GM18498 (cell line): Measurements from ENCODE around the gene COL4A2.
A peak's percentile ranks its signal among the peaks of the same experiment; 100 is the strongest.
"Not testable (repeated sequence)": the region's sequence is repeated elsewhere in the genome, so short reads cannot be mapped to it uniquely, and the experiment has no call there.

Source experiments
- ATAC-seq: cut with Tn5 transposase; IDR thresholded peaks from one replicate; pipeline ENCODE4 v1.9.1; 2021; ENCODE audit warnings: mild to moderate bottlenecking, moderate library complexity; ENCODE audit not compliant: unreplicated experiment

The COL4A2 gene

DNA sequence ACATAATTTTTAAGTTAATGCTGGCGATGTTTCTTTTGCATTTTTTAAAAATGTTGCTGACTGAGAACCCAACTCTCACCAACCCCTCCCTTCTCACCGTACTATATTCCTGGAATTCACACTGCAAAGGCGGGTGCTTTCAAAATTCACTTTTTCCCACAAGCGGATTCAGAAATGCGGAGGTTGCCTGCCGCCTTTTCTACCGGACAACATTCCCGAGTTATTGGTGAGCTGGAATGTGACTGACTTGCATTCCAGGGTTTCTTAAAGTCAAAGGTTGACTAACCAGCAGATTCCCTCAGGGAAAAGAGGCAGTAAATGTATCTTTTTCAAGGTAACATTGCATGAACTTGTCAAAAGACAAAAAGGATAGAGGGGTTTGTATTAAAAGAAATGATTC, 141.1 kb downstream of the COL4A2 start:
- ATAC-seq: no peak

DNA sequence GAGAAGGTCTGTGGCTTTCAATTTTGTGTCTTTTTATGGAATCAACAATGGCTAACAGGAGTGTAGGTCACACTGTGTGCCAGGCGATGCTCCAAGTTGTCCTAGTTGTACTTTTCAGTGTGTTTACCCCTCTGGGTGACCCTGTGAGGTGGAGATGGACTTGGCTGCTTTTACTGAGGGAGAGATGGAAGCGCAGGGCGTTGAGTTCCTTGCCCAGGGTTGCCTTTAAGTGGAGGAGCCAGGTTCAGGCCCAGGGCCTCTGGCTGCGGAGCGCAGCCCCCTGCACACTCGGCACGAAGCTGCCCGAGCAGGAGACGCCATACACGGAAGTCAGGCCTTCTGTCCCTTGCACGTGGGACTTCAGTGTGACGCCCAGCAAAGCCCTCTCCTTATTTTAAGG, 141.6 kb downstream of the COL4A2 start:
- ATAC-seq: no peak

DNA sequence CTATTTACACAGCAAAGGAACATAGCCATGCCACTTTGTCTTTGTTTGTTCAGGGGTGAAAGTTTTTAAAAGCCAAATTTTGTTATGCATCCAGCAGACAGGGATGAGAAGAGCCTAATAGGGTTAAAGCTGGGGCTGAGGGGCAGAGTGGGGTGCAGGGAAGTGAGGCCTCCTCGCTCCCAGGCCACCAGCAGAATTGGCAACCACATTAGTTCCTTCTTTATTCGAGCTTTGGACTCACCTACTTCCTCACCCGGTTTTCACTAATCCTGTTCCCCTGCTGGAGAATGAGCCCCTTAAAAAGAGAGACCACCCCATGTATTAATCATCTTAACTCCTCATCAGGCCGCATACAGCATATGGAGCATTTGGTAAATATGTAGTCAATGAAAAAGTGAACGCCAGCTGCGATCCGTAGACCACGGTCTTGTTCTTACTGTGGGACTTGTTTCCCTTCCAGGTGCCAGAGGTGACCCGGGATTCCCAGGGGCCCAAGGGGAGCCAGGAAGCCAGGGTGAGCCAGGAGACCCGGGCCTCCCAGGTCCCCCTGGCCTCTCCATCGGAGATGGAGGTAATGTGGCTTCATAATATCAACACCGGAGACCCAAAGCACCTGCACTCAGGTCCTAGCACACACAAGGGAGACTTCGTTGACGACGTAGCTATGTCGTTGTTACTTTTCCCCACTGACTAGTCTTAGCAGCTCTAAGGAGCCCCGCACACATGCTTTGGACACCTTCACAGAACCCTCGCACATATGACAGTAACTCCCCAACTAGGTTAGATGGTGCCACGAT, 142.3 kb downstream of the COL4A2 start:
- ATAC-seq: no peak

DNA sequence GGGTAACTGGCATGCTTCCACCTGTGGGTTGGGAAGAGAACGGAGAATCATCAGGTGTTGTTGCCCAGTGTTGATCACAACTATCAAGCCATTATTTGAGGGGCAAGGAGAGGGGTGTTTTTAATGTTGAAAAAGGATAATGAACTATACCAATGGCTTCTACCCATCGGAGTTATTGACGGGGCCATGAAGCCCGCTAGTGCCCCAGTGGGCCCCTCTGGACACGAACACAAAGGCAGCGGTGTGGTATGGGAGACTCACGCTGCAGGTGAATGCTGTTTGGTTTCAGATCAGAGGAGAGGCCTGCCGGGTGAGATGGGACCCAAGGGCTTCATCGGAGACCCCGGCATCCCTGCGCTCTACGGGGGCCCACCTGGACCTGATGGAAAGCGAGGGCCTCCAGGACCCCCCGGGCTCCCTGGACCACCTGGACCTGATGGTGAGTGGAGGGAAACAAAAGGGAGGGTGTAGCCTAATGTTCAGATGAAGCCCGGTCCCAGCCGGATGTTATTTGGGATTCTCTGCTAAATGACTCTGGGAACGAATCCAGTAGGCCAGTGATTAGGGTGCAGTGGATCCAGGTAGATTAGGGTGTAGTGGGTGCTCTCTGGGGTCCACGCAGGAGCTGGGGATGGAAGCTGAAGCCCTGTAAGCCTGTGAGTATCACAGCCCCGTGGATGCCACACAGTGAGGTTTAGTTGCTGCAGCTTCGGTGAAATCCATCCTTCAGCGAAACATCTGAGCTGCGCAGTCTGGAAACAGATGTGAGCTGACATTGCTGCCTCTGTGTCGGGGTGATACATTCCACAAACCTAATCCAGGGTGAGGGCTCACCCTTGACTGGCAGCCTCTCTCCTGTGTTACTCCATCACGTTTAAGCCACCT, 143.2 kb downstream of the COL4A2 start:
- ATAC-seq: no peak

DNA sequence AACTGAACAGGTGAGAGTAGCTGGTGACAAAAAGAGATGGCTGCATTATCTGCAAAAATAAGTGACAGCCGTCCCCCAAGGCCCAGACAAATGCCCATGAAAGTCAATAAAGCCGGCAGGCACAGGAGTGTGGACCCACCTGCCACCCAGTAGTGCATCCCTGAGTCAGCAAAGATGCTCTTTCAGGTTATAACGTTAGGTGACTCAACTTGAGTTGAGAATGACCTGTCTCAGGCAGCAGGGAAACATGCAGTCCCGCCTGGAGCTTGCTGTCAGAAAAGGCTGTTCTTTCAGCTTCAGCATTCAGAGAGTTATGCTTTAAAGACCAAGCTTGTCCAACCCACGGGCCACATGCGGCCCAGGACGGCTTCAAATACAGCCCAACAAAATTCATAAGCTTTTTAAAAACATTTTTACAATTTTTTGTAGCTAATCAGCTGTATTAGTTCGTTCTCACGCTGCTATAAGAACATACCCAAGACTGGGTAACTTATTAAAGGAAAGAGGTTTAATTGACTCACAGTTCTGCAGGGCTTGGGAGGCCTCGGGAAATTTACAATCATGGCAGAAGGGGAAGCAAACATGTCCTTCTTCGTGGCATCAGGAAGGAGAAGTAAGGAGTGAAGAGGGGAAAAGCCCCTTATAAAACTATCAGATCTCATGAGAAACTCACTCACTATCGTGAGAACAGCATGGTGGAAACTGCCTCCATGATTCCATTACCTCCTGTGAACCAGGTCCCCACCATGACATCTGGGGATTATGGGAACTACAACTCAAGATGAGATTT, 144.1 kb downstream of the COL4A2 start:
- ATAC-seq: no peak

DNA sequence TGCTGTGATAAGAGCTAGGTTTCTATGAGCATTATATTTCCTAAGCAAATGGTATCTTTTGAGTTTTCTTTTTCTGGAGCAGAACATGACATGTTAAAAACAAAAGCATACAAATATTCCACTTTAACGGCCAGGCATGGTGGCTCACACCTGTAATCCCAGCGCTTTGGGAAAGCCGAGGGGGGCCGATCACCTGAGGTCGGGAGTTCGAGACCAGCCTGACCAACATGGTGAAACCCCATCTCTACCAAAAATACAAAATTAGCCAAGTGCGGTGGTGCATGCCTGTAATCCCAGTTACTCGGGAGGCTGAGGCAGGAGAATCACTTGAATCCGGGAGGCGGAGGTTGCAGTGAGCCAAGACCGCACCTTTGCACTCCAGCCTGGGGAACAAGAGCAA, 146.0 kb downstream of the COL4A2 start:
- ATAC-seq: not testable (repeated sequence)

DNA sequence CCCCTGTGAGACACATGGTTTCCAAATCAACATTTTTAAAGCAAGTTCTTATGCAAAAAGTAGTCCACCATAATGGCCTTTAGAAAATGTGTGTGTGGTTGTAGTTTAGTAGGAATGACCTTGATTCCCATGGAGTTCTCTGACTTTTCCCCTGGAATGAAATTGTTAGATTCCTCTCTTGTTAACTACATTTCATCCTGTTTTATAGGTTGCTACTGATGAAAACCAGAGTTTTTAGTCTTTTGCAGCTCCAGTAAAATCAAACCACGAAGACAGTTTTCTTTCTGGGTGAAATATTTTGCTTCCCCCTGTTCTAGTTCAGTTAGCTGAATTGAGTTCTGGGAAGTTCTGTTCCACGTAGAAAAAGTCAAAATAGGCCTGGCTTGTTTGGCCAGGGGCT, 146.7 kb downstream of the COL4A2 start:
- no peak for ATAC-seq

DNA sequence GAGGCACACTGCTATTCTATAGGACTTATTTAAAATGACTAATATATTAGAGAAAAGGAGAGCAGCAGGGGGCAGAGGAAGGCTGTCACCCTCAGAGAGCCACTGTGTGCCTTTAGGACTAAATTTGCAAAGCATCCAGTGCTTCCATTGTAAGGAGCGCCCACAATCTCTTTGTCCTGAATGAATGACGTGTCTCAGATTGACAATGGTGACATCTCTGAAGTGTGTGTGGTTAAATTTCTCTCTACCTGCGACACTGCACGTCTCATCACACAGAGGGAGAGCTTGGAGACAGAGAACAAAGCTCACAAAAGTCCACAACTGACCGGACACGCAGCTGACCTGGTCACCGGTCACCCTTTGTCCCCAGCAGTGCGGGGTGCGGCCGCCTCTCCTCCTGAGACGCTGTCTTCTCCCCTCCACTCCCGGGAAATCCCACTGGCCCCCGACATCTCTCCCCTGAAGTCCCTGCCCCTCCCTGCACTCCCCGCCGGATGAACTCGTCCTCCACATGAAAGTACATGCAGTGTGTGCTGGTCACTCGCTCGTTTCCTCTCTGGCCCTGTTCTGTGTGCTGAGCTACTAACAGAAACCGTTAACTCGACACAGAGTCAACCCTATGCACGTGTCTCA, 147.3 kb downstream of the COL4A2 start:
- no peak for ATAC-seq

DNA sequence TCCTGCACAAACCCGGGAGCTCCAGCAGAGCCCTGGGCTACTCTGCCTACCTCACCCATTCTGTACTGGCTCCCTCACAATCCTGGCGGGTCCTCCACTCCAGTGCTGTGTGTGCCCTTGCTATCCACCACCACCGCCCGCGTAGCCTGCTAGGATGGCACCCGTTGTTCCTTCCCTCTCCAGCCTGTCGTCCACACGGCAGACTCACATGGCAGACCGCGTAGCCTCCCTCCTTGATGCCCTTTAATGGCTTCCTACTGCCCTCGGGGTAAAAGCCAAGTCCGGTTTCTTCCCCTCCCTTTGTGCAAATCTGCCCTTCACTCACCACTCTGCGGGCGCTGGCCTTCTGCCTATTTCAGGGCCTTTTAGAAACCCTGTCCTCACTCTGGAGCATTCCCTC, 147.9 kb downstream of the COL4A2 start:
- no peak for ATAC-seq

DNA sequence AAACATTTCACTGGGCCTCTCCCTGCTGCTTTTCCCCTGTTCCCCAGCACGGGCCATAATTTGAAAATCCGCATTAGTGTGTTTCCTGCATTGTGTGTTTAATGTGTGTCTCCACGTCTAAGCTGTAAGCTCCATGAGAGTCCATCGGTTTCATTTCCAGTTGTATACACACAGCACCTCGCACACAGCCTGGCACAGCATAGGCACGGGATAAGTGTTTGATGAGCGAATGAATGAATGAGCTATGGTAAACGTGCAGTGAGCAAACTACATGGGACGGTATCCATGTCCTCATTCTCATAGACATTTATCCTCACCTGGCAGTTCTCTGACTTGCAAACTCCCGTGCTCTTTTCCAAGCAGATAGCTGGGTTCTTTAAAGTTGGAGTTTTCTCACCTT, 148.4 kb downstream of the COL4A2 start:
- peak; percentile 7 for ATAC-seq

DNA sequence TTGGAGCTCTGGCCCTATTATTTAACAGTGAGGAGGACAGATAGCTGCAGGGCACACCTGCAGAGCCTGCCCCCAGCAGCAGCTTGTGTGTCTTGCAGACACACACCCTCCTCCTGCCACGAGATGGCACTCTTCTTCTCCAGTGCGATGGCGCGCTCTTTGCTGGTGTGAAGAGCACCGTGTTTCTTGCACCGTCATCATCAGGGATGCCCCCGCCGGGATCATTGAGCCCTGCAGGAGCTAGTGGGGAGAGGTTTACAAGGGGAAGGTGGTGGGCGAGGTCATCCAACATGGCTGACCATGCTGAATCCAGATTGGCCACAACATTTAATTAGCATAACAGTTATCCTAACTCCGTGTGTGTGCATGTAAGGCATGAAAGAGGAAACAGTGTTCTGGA, 148.9 kb downstream of the COL4A2 start:
- ATAC-seq: peak; percentile 98

DNA sequence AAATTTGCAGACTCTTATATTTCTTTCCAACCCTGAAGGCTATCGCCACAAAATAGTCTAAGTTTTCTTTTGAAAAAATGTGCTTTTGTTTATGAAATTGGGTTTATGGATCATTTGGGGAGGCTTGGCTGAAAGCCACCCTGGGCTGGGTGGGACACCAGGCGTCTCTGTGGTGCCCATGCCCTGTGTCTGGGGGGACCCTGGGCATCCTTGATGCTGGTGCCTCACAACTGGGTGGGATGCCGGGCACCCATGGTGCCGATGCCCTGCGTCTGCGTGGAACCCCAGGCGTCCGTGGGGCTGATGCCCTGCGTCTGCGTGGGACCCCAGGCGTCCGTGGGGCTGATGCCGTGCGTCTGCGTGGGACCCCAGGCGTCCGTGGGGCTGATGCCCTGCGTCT, 149.5 kb downstream of the COL4A2 start:
- no peak for ATAC-seq

DNA sequence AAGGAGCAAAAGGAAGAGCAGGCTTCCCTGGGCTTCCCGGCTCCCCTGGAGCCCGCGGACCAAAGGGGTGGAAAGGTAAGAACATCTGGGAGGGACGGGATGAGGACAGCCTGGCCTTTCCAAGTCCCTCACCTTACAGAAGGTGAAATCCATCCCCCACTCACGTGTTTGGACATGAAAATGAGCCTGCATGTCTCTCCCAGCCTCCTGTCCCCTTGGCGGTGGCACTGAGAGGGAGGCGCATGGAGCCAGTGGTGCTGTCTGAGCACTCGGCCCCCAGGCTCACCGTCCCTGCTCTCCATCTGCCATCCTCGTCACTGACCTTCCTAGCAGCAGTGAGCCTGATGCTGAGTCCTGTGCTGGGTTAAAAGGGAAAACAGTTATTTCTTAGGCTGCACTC, 150.3 kb downstream of the COL4A2 start:
- no peak for ATAC-seq

DNA sequence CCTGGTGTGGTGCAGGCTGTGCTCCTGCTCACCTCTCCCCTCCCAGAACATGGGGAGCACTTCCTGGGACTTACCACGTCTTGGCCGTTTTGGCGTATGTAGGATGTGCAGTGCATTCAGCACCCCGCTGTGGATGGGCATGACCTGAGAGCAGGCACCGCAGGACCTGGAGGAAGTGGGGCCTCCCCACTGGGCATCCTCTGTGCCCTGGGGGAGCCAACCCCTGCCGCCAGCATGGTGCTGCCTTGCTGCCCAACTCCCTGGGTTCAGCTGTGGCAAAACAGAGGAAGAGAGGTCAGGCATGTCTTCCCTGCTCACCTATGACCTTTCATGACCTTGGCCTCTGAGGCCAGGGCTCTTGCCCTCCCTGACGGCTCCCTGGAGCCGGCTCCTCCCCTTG, 150.9 kb downstream of the COL4A2 start:
- ATAC-seq: no peak

DNA sequence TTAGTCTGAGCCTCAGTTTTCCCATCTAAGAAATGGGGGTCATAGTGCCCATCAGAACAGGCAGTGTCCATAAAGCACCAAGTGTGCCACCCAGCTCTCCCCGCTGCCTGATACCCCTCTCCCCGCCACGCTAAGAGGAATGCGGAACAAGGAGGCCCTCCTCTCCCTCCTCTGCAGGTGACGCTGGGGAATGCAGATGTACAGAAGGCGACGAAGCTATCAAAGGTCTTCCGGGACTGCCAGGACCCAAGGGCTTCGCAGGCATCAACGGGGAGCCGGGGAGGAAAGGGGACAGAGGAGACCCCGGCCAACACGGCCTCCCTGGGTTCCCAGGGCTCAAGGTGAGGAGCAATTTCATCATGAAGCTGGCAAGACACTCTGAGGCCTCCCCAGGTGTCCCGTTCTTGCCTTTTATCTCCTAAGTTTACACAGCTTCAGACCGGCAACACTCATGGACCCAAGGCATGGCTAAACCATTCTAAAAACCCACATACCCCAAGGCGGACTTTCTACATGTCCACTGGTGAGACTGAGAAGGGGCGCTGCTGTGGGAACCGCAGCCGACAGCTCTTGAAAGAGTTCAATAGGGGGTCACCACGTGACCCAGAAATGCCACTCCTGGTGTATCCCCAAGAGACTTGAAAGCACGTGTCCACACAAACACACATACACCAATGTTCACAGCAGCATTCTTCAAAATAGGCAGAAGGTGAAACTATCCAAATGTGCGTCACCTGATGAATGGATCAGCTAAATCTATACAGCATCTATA, 151.7 kb downstream of the COL4A2 start:
- ATAC-seq: no peak

DNA sequence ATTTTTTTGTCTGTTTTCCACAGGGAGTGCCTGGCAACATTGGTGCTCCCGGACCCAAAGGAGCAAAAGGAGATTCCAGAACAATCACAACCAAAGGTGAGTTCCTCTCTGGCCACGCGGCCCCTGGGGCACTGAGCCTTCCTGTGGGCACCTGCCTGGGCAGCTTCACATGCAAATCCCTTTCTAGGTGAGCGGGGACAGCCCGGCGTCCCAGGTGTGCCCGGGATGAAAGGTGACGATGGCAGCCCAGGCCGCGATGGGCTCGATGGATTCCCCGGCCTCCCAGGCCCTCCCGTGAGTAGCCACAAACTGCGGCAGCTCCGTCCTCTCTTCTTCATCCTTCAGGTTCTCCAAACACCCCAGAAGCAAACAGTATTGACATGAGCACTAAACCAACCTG, 155.0 kb downstream of the COL4A2 start:
- no peak for ATAC-seq

DNA sequence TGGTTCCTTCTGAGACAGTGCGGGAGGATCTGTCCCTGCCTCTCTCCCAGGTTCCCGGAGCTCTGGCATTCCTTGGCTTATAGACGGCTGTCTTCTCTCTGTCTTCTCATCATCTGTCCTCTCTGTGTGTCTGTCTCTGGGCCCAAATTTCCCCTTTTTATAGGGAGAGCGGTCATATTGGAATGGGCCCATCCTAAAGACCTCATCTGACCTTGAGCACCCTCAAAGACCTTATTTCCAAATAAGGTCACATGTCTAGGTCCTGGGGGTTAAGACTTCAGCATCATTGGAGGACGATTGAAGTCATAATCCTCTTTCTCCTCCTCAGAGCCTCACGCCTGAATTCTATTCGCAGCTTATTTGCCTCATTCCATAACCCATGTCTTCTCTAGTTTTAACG, 156.1 kb downstream of the COL4A2 start:
- ATAC-seq: no peak

DNA sequence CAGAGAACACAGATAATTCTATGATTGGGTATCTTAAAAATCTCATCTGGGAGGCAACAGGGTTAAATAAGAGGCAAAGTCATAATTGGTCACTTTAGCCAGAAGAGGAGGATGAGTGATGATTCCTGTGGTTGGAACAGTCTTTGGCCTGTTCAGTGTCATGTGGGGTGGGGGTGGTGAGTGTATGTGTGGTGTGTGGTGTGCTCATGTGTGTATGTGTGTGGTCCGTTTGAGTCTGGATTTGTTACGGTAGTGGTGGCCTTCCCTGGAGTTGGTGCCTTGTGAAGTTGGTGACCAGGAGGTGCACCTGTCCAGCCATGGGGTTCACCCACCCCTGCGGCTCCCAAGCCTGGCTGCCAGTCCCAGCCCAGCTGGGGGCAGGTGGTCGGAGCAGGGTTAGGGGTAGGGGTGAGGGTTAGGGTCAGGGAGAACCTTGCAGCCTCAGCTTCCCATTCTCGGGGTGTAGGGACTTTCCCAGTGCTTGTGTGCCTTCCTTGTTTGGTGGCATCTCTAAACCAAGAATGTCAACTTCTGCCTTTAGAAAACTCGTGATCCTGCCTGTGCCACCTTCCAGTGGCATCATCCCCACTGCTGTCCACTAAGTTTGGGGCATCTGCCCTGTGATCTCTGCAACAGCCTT, 156.9 kb downstream of the COL4A2 start:
- ATAC-seq: no peak

DNA sequence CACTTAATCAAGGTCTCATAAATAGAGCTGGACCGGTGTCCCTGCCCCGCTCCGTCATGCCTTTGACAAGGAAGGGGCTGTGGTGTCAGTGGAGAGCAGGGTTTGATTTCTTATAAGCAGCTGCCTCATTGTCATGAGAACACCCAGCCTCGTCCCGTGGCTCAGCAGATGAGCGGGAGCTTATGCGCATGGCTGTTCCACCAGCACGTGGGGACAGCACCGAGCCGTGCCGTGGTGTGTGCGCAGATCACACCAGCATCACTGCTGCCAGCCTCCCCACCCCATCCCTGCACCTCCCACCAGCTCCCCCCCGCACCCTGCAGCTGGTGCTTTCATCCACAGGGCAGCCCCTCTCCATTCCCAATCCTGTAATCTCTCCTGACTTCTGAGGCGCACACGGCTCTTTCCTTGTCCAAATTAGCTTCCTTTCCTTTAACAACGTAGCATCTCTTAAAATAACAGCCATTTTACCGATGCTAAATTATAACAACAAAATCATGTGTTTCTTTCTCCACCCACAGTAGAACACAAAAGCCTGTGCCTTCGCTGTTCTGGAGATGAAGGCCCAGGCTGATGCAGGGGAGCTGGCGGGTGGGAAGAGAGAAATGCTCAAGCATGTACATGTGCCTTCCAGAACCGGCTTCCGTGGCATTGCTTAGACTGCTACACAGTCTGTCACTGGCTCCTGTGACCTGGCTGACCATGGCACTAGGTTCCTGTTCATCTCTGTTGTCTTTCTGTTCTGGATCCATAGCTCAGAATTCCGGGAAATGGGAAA, 157.7 kb downstream of the COL4A2 start:
- no peak for ATAC-seq
